ENCODE measurements around the gene NIPA2. TPM values are rescaled to one million over a fixed set of nuclear protein-coding genes. Genes with fewer than 3 reads are reported as not detected.

Gene NIPA2
- total and polyA plus RNA-seq, 8 donors: 1.2 to 280 (median 37.7) TPM

DNA sequence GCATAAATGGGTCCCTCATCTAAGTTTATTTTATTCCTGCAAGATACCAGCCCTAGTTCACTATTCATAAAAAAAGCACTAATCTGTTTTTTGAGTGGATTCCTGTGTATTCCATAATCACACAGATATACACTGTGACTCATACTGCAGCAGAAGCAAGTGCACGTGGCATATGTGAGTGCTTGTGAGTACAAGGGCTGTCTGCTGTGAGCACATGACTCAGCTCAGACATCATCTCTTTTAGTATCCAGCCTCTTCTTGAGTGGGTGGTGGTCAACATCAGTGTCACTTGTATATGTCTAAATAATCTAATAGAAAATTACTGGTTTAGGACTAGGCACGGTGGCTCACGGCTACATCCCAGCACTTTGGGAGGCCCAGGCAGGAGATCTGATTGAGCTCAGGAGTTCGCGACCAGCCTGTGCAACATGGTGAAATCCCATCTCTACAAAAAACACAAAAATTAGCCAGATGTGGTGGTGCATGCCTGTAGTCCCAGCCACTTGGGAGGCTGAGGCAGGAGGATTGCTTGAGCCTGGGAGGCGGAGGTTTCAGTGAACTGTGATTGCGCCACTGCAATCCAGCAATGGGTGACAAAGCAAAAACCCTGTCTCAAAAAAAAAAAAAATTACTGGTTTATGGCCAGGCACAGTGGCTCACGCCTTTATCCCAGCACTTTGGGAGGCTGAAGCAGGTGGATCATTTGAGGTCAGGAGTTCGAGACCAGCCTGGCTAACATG lies 49.8 kb downstream of the NIPA2 start:
- H3K27ac ChIP-seq: no peak overlapping the region
- no peaks in the 10 kb centered on the region for H3K27me3 ChIP-seq
- H3K4me3 ChIP-seq: no peak overlapping the region
- DNase-seq: no peak
- peaks cover 0 to 6% (median 0%) of the 10 kb centered on the region in 4 donors for H3K4me1 ChIP-seq
- TF ChIP-seq, protein P1, sequence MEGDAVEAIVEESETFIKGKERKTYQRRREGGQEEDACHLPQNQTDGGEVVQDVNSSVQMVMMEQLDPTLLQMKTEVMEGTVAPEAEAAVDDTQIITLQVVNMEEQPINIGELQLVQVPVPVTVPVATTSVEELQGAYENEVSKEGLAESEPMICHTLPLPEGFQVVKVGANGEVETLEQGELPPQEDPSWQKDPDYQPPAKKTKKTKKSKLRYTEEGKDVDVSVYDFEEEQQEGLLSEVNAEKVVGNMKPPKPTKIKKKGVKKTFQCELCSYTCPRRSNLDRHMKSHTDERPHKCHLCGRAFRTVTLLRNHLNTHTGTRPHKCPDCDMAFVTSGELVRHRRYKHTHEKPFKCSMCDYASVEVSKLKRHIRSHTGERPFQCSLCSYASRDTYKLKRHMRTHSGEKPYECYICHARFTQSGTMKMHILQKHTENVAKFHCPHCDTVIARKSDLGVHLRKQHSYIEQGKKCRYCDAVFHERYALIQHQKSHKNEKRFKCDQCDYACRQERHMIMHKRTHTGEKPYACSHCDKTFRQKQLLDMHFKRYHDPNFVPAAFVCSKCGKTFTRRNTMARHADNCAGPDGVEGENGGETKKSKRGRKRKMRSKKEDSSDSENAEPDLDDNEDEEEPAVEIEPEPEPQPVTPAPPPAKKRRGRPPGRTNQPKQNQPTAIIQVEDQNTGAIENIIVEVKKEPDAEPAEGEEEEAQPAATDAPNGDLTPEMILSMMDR (IDR thresholded peaks at IDR 0.05): no peak
- TF ChIP-seq POLR2A (IDR thresholded peaks at IDR 0.05): no peak
- no peak for TF ChIP-seq POLR2AphosphoS5 (IDR thresholded peaks at IDR 0.05)
- no peak for TF ChIP-seq EP300 (IDR thresholded peaks at IDR 0.05)
- WGBS, 5 donors: 84 to 93% (median 87%) methylated on average over 7 to 9 of the region's 9 CpGs
- intact Hi-C loops (cut with DNase I; ENCODE audit: low total_unique reads): no loop called here
- H3K36me3 ChIP-seq: peaks cover 21 to 67% (median 65%) of the 10 kb centered on the region in 4 donors
- H3K9me3 ChIP-seq: no peaks in the 10 kb centered on the region

DNA sequence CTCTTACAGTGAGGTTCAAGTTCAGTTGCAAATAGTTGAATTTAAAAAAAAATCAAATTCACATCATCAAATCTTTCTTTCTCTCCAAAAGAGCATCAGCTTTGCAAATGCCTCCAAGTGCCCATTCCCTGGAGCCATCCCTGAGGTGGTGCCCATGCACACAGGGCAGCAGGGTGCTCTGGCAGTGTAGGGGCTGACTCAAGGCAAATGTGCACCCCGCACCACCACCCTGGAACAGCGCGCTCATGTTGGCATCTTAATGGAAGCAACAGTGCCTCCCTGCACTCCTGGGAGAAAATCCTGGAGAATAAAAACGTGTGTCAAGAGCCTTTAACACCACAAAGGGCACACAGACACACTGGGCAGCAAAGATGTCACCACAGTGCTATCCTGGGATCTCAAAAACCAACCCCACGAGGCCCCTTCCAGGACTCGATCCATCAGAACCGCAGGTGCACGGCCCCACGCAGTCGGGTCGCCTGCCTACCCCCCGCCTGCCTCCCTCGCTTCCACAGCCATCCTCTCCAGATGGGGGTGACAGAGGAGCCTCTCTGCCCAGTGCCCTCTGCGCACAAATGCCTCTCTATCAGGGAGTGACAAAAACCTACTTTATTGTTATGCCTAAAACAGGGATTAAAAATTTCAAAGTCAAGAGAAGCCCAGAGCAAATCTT lies 50.8 kb downstream of the NIPA2 start:
- H3K4me1 ChIP-seq: peaks cover 0 to 6% (median 0%) of the 10 kb centered on the region in 4 donors
- DNase-seq: no peak
- no peak overlapping the region for H3K27ac ChIP-seq
- intact Hi-C loops (cut with DNase I; ENCODE audit: low total_unique reads): no loop called here
- no peak overlapping the region for H3K4me3 ChIP-seq
- H3K9me3 ChIP-seq: no peaks in the 10 kb centered on the region
- TF ChIP-seq, protein P1 (IDR thresholded peaks at IDR 0.05): no peak
- TF ChIP-seq EP300 (IDR thresholded peaks at IDR 0.05) (no peak), POLR2AphosphoS5 (IDR thresholded peaks at IDR 0.05) (no peak), POLR2A (IDR thresholded peaks at IDR 0.05) (no peak)
- 89 to 96% (median 92%) methylated on average over 12 to 14 of the region's 14 CpGs for WGBS, 5 donors
- H3K27me3 ChIP-seq: no peaks in the 10 kb centered on the region
- peaks cover 27 to 75% (median 70%) of the 10 kb centered on the region in 4 donors for H3K36me3 ChIP-seq

DNA sequence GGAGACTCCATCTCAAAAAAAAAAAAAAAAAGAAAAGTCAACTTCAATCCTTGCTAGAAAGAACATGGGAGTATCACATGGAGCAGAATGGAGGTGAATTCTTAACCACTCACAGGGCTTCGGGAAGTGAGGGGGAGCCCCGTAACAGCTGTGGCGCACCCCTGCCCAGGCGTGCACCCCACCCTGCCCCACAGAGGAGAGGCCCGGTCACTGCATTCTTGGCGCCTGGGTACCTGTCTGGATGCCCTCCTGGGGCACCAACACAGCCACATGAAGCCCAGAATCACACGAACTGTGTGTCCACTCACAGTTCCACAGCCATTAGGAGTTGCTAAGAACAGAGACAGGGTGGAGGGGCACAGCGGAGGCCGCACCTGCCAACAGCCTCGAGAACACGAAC lies 51.8 kb downstream of the NIPA2 start:
- Histone ChIP-seq H3K4me3 (no peak overlapping the region), H3K36me3 (peaks cover 27 to 75% (median 71%) of the 10 kb centered on the region in 4 donors), H3K4me1 (no peaks in the 10 kb centered on the region), H3K27ac (no peak overlapping the region), H3K9me3 (no peaks in the 10 kb centered on the region), H3K27me3 (no peaks in the 10 kb centered on the region)
- DNase-seq: no peak
- TF ChIP-seq EP300 (IDR thresholded peaks at IDR 0.05) (no peak), POLR2A (IDR thresholded peaks at IDR 0.05) (no peak), POLR2AphosphoS5 (IDR thresholded peaks at IDR 0.05) (no peak)
- TF ChIP-seq, protein P1 (IDR thresholded peaks at IDR 0.05): no peak
- WGBS, 5 donors: 93 to 100% (median 95%) methylated on average over 7 to 11 of the region's 11 CpGs
- intact Hi-C loops (cut with DNase I; ENCODE audit: low total_unique reads): no loop called here

DNA sequence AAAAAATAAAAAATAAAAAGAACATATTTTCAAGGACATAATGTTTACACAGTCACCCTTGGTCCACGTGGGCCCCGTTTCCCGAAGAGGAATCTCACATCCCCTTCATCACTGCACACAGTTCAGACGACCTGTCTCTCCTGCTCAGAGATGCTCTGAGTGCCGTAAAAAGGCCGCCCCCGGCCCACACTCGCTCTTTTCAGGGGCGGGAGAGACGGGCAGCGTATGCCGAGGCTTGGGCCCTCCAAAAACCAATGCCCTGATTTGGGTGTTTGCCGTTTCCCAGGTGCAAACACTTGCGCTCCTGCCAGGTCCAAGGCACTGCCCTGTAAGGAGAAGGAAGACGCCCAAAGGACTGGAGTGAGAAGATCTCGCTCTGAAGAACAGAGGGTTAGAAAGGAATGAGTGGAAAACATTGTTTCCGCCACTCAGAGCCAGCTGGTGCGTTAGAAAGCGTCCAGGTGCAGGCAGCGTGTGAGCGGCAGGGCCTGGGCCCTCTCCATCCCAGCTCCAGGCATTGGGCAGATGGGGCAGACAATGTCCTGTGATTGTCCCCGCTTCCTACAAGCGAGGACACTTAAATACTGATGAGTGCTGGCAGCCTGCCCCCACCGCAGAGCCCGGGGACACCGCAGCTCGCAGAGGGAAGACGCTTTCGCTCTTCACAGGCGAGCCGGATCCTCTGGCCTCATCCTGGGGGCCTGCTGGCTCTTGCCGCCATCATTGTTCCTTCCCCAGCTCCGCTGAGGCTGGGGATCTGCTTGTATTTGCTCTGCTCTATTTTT lies 53.2 kb downstream of the NIPA2 start:
- WGBS, 5 donors: 89 to 93% (median 90%) methylated on average over 33 of the region's 33 CpGs
- no peaks in the 10 kb centered on the region for H3K9me3 ChIP-seq
- peaks cover 0 to 4% (median 0%) of the 10 kb centered on the region in 4 donors for H3K4me1 ChIP-seq
- no peak overlapping the region for H3K27ac ChIP-seq
- no peak for TF ChIP-seq EP300 (IDR thresholded peaks at IDR 0.05)
- TF ChIP-seq, protein P1 (IDR thresholded peaks at IDR 0.05): no peak
- no peaks in the 10 kb centered on the region for H3K27me3 ChIP-seq
- intact Hi-C loops (cut with DNase I; ENCODE audit: low total_unique reads): no loop called here
- H3K4me3 ChIP-seq: no peak overlapping the region
- H3K36me3 ChIP-seq: peaks cover 27 to 86% (median 79%) of the 10 kb centered on the region in 4 donors
- DNase-seq: no peak
